A673 (cell line): ENCODE measurements around the gene ADAM23. TPM values are rescaled to one million over a fixed set of nuclear protein-coding genes. Genes with fewer than 3 reads are reported as not detected.

Source experiments
- BruUV-seq: library from RNA; stranded (reverse); fragments of 400-500 nt; replicated peaks from 2 replicates; lab custom pipeline; 2021; lab: Mats Ljungman, UMichigan
- CTCF ChIA-PET: fragments of 300-600 bp; sonication (Branson Sonifier 250); formaldehyde crosslinking; loops from one replicate; lab custom pipeline; 2022; ENCODE audit warnings: antibody characterized with exemption; lab: Charles Lee
- POLR2A ChIA-PET: fragments of 300-600 bp; sonication (Branson Sonifier 250); formaldehyde crosslinking; loops from one replicate; lab custom pipeline; 2022; ENCODE audit warnings: antibody characterized with exemption; ENCODE audit not compliant: low non-redundant PET; lab: Charles Lee
- DNase-seq: peaks from one replicate; pipeline ENCODE4 v3.0.0-alpha.2; 2015; ENCODE audit warnings: low spot score
- H3K27ac ChIP-seq: fragments of 200-600 bp; sonication (generic); 2 replicates; pipeline ENCODE4 v1.5.1; 2016; ENCODE audit warnings: mixed run types, low read depth, mild to moderate bottlenecking, mixed read lengths, antibody characterized with exemption, low read length; ENCODE audit not compliant: poor library complexity, severe bottlenecking
- H3K27me3 ChIP-seq: fragments of 200-600 bp; sonication (generic); replicated peaks from 2 replicates; pipeline ENCODE4 v1.6.1; 2017; ENCODE audit warnings: mixed run types, low read depth, mild to moderate bottlenecking, mixed read lengths, antibody characterized with exemption, low read length; ENCODE audit not compliant: insufficient read depth, poor library complexity
- H3K36me3 ChIP-seq: fragments of 200-600 bp; sonication (generic); 2 replicates; pipeline ENCODE4 v1.6.1; 2016; ENCODE audit warnings: mixed run types, mild to moderate bottlenecking, mixed read lengths, antibody characterized with exemption, low read length; ENCODE audit not compliant: insufficient read depth, poor library complexity, severe bottlenecking
- H3K4me1 ChIP-seq: fragments of 200-600 bp; sonication (generic); 2 replicates; pipeline ENCODE4 v1.6.1; 2017; ENCODE audit warnings: mixed run types, mild to moderate bottlenecking, mixed read lengths, antibody characterized with exemption, low read length; ENCODE audit not compliant: insufficient read depth, poor library complexity, severe bottlenecking
- H3K4me3 ChIP-seq: fragments of 200-600 bp; sonication (generic); 2 replicates; pipeline ENCODE4 v1.5.1; 2016; ENCODE audit warnings: low read depth, mixed run types, mild to moderate bottlenecking, mixed read lengths, low read length; ENCODE audit not compliant: poor library complexity, severe bottlenecking
- H3K9me3 ChIP-seq: fragments of 200-600 bp; sonication (generic); 2 replicates; pipeline ENCODE4 v1.6.1; 2016; ENCODE audit warnings: mixed run types, low read depth, mild to moderate bottlenecking, mixed read lengths, antibody characterized with exemption, low read length; ENCODE audit not compliant: poor library complexity, severe bottlenecking
- EZH2 ChIP-seq: fragments of 200-600 bp; sonication (generic); IDR thresholded peaks from 2 replicates; pipeline ENCODE4 v1.6.1; 2017; ENCODE audit warnings: borderline replicate concordance, low read depth, mild to moderate bottlenecking, mixed read lengths, antibody characterized with exemption, low read length; ENCODE audit not compliant: poor library complexity, severe bottlenecking
- intact Hi-C: fragments of 100-400 bp; cut with micrococcal nuclease; formaldehyde crosslinking; loops from one replicate; pipeline ENCODE4 v1.10.0; 2022; ENCODE audit not compliant: unreplicated experiment
- total RNA-seq: library from RNA; stranded (reverse); gene quantifications from 2 replicates; pipeline ENCODE4 v1.2.3, GENCODE V29; 2021
- TF ChIP-seq, protein P1 (sequence below): fragments of 300-800, 200-600 bp; sonication (generic); conservative IDR thresholded peaks from 2 replicates; pipeline ENCODE4 v1.5.1; 2017; ENCODE audit warnings: low read depth, mild to moderate bottlenecking, antibody characterized with exemption, low read length, moderate library complexity, mixed read lengths

The ADAM23 gene
- total RNA-seq, 1 experiment from 2014 or later, result 0.21 TPM

DNA sequence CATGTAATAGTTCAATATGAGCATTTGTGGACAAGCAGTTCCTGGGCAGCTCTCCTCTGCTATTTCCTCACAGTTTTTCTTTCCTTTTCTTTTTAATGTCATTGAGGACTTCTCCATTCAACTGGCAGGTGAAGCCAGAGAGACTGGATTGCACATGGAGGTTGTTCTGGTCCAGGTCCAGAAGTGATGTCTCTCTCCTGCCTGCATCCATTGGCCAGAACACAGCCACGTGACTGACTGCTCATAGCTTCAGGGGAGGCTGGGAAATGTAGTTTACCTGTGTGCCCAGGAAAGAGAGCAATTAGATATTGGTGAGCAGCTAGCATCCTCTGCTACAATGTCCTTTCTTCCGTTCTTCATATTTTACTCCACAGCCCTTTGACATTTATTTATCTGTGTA lies 20.2 kb upstream of the ADAM23 start:
- intact Hi-C loops, result no loop called here
- H3K9me3 ChIP-seq, result peaks cover 7% of the 10 kb centered on the region
- no peak for TF ChIP-seq EZH2
- TF ChIP-seq, protein P1, sequence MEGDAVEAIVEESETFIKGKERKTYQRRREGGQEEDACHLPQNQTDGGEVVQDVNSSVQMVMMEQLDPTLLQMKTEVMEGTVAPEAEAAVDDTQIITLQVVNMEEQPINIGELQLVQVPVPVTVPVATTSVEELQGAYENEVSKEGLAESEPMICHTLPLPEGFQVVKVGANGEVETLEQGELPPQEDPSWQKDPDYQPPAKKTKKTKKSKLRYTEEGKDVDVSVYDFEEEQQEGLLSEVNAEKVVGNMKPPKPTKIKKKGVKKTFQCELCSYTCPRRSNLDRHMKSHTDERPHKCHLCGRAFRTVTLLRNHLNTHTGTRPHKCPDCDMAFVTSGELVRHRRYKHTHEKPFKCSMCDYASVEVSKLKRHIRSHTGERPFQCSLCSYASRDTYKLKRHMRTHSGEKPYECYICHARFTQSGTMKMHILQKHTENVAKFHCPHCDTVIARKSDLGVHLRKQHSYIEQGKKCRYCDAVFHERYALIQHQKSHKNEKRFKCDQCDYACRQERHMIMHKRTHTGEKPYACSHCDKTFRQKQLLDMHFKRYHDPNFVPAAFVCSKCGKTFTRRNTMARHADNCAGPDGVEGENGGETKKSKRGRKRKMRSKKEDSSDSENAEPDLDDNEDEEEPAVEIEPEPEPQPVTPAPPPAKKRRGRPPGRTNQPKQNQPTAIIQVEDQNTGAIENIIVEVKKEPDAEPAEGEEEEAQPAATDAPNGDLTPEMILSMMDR, result no peak
- no peak overlapping the region for H3K27ac ChIP-seq
- ChIA-PET POLR2A (no interaction called here), CTCF (no interaction called here)
- H3K4me3 ChIP-seq, result no peak overlapping the region
- H3K27me3 ChIP-seq, result peaks cover 5% of the 10 kb centered on the region
- no peak for DNase-seq
- BruUV-seq, result no TSS peak
- no peaks in the 10 kb centered on the region for H3K36me3 ChIP-seq
- no peaks in the 10 kb centered on the region for H3K4me1 ChIP-seq

DNA sequence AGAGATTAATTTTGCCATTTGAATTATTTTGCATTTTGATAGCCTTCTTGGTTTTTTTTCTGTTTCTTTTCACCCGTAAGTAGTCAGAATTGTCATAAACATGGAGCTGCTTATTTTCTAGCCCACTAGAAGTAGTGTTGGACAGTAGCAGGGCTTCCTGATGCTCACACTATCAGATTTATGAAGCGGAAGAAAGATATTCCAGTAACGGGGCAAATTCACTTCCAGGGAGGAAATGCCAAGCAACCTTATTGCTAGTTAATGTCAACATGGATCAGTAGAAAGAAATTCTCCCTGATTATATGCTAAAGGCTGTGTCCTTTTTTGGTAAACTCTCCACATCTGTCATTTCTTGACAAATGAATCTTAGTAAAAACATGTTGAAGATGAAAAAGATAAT lies 19.2 kb upstream of the ADAM23 start:
- no peaks in the 10 kb centered on the region for H3K4me1 ChIP-seq
- peaks cover 13% of the 10 kb centered on the region for H3K27me3 ChIP-seq
- POLR2A ChIA-PET, result no interaction called here
- no peak overlapping the region for H3K4me3 ChIP-seq
- no peaks in the 10 kb centered on the region for H3K36me3 ChIP-seq
- BruUV-seq, result no TSS peak
- CTCF ChIA-PET, result no interaction called here
- TF ChIP-seq, protein P1, result no peak
- no peak for TF ChIP-seq EZH2
- H3K27ac ChIP-seq, result no peak overlapping the region
- intact Hi-C loops, result no loop called here
- DNase-seq, result no peak
- H3K9me3 ChIP-seq, result no peaks in the 10 kb centered on the region

DNA sequence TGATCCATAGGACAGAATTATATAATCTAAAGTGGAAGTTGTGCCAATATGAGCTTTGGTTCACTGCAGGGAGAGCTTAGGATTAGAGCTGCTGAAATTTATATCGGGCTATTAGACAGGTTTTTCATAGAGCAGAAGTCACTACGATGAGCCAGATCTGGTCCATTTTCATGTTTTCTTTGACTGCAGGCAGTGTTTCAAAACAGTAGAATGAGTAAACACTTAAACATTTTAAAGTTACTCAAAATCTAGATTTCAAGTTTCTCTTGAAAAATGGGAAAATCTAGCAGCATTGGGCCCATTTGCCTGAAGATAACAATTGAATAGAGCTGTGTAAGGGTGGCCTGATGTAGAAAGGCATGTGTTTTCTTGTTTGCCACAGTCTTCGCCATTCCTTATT lies 14.5 kb upstream of the ADAM23 start:
- intact Hi-C loops, result no loop called here
- no peak for TF ChIP-seq EZH2
- TF ChIP-seq, protein P1, result no peak
- Histone ChIP-seq H3K36me3 (no peaks in the 10 kb centered on the region), H3K4me1 (no peaks in the 10 kb centered on the region), H3K9me3 (no peaks in the 10 kb centered on the region), H3K4me3 (no peak overlapping the region), H3K27me3 (peaks cover 43% of the 10 kb centered on the region), H3K27ac (no peak overlapping the region)
- ChIA-PET POLR2A (no interaction called here), CTCF (no interaction called here)
- DNase-seq, result no peak
- BruUV-seq, result no TSS peak
